HCT116 (cell line): ENCODE measurements around the gene AAK1. TPM values are rescaled to one million over a fixed set of nuclear protein-coding genes. Genes with fewer than 3 reads are reported as not detected.

ENCODE experiments used
- ATAC-seq: fragments of 200-7000 bp; cut with Tn5 transposase; 2 replicates; pipeline ENCODE4 v1.9.1; 2020; ENCODE audit warnings: mild to moderate bottlenecking, moderate library complexity
- BruUV-seq: library from RNA; stranded (reverse); fragments of 400-500 nt; replicated peaks from 2 replicates; lab custom pipeline; 2021; lab: Mats Ljungman, UMichigan
- CTCF ChIA-PET: fragments of 300-600 bp; sonication (Branson Sonifier 250); formaldehyde crosslinking; loops from one replicate; lab custom pipeline; 2021; ENCODE audit warnings: antibody characterized with exemption; lab: Charles Lee
- POLR2A ChIA-PET: fragments of 300-600, 350-600 bp; sonication (Branson Sonifier 250); formaldehyde crosslinking; loops from one replicate; lab custom pipeline; 2021; ENCODE audit warnings: antibody characterized with exemption; lab: Charles Lee
- RAD21 ChIA-PET, 2 experiments: fragments of 300-600 bp; sonication (Branson Sonifier 250); formaldehyde crosslinking; loops; one replicate each; lab custom pipeline; 2023; ENCODE audit warnings: low total read pairs in 2 of 2; ENCODE audit not compliant: uncharacterized antibody in 2 of 2, unreplicated experiment in 2 of 2, low non-redundant PET in 1 of 2; lab: Charles Lee
- DNase-seq: peaks from one replicate; pipeline ENCODE4 v3.0.0-alpha.2; 2010; ENCODE audit warnings: low read depth, low spot score
- H2AFZ ChIP-seq: fragments of 200-600 bp; shearing (Covaris generic), sonication (generic); 2 replicates; pipeline ENCODE4 v1.6.1; 2017; ENCODE audit warnings: low read depth, mixed run types, mixed read lengths, antibody characterized with exemption, low read length; ENCODE audit not compliant: poor library complexity, severe bottlenecking
- H3K27ac ChIP-seq: 2 replicates; pipeline ENCODE4 v1.5.1; 2012; ENCODE audit warnings: low read depth, low read length
- H3K27me3 ChIP-seq: fragments of 200-600 bp; sonication (generic); 2 replicates; pipeline ENCODE4 v1.6.1; 2016; ENCODE audit warnings: mixed run types, low read length, mixed read lengths; ENCODE audit not compliant: insufficient read depth
- H3K36me3 ChIP-seq, 2 experiments: fragments of 200-500 bp in 1 of 2; fragments of 200-600 bp in 1 of 2; sonication (Bioruptor generic) in 1 of 2; sonication (generic) in 1 of 2; 2 replicates each; pipeline versions ENCODE4 v1.5.1 to v1.6.1; 2014 to 2016; ENCODE audit warnings: low read length in 2 of 2, inconsistent platforms in 1 of 2, mixed read lengths in 1 of 2, mixed run types in 1 of 2; ENCODE audit not compliant: insufficient read depth in 2 of 2, control insufficient read depth in 1 of 2
- H3K4me1 ChIP-seq, 2 experiments: fragments of 200-600 bp in 1 of 2; sonication (generic) in 1 of 2; 2 replicates each; pipeline versions ENCODE4 v1.5.1 to v1.6.1; 2012 to 2017; ENCODE audit warnings: low read length in 2 of 2, inconsistent platforms in 1 of 2, mild to moderate bottlenecking in 1 of 2, mixed read lengths in 1 of 2, mixed run types in 1 of 2, moderate library complexity in 1 of 2; ENCODE audit not compliant: insufficient read depth in 2 of 2, control insufficient read depth in 1 of 2
- H3K4me2 ChIP-seq: fragments of 200-600 bp; sonication (generic); 2 replicates; pipeline ENCODE4 v1.6.1; 2017; ENCODE audit warnings: mixed run types, low read length, mixed read lengths
- H3K4me3 ChIP-seq, 2 experiments: fragments of 200-600 bp in 1 of 2; sonication (generic) in 1 of 2; replicated peaks in 1 of 2; 2 replicates each; pipeline ENCODE4 v1.5.1; 2011 to 2016; ENCODE audit warnings: low read length in 2 of 2, control low read depth in 1 of 2, low read depth in 1 of 2, mild to moderate bottlenecking in 1 of 2, mixed read lengths in 1 of 2, mixed run types in 1 of 2
- H3K79me2 ChIP-seq: fragments of 200-600 bp; sonication (generic); 2 replicates; pipeline ENCODE4 v1.6.1; 2017; ENCODE audit warnings: mild to moderate bottlenecking, mixed run types, low read length, moderate library complexity, mixed read lengths; ENCODE audit not compliant: insufficient read depth
- H3K9ac ChIP-seq: fragments of 200-600 bp; sonication (generic); 2 replicates; pipeline ENCODE4 v1.6.1; 2016; ENCODE audit warnings: low read length, mixed read lengths
- H3K9me2 ChIP-seq: fragments of 200-600 bp; sonication (generic), shearing (Covaris generic); 2 replicates; pipeline ENCODE4 v1.6.1; 2017; ENCODE audit warnings: mixed run types, mild to moderate bottlenecking, moderate library complexity; ENCODE audit not compliant: insufficient read depth
- H3K9me3 ChIP-seq, 2 experiments: fragments of 200-500 bp in 1 of 2; fragments of 200-600 bp in 1 of 2; sonication (Bioruptor generic) in 1 of 2; sonication (generic) in 1 of 2; 2 replicates each; pipeline ENCODE4 v1.6.1; 2014 to 2017; ENCODE audit warnings: low read length in 2 of 2, mixed read lengths in 2 of 2, inconsistent platforms in 1 of 2, low read depth in 1 of 2, mild to moderate bottlenecking in 1 of 2, mixed run types in 1 of 2, moderate library complexity in 1 of 2; ENCODE audit not compliant: control insufficient read depth in 1 of 2, insufficient read depth in 1 of 2
- H4K20me1 ChIP-seq: fragments of 200-600 bp; sonication (generic), shearing (Covaris generic); 2 replicates; pipeline ENCODE4 v1.6.1; 2017; ENCODE audit warnings: mixed run types, mild to moderate bottlenecking, moderate library complexity; ENCODE audit not compliant: insufficient read depth
- ATF3 ChIP-seq: IDR thresholded peaks from 2 replicates; pipeline ENCODE4 v1.6.1; 2012
- CBX3 ChIP-seq: IDR thresholded peaks from 2 replicates; pipeline ENCODE4 v1.6.1; 2012; ENCODE audit warnings: low read depth
- EGR1 ChIP-seq: IDR thresholded peaks from 2 replicates; pipeline ENCODE4 v1.6.1; 2012; ENCODE audit warnings: low read depth
- ELF1 ChIP-seq: IDR thresholded peaks from 2 replicates; pipeline ENCODE4 v1.6.1; 2012; ENCODE audit warnings: low read depth, borderline replicate concordance
- EZH2phosphoT487 ChIP-seq: fragments of 200-600 bp; IDR thresholded peaks from 2 replicates; pipeline ENCODE4 v1.6.1; 2018; ENCODE audit warnings: antibody characterized with exemption, borderline replicate concordance
- FOSL1 ChIP-seq: IDR thresholded peaks from 2 replicates; pipeline ENCODE4 v1.6.1; 2012; ENCODE audit warnings: low read depth
- JUND ChIP-seq: IDR thresholded peaks from 2 replicates; pipeline ENCODE4 v1.6.1; 2012
- POLR2A ChIP-seq: IDR thresholded peaks from 2 replicates; pipeline ENCODE4 v1.7.0; 2011; ENCODE audit warnings: borderline replicate concordance; ENCODE audit not compliant: insufficient read depth, insufficient read length; ENCODE audit errors: extremely low read depth
- POLR2AphosphoS5 ChIP-seq: IDR thresholded peaks from 2 replicates; pipeline ENCODE4 v1.6.1; 2011; ENCODE audit warnings: mild to moderate bottlenecking, low read depth, low read length, moderate library complexity
- RAD21 ChIP-seq: IDR thresholded peaks from 2 replicates; pipeline ENCODE4 v1.6.1; 2012; ENCODE audit warnings: low read depth, mild to moderate bottlenecking
- SIN3A ChIP-seq: IDR thresholded peaks from 2 replicates; pipeline ENCODE4 v1.6.1; 2012; ENCODE audit warnings: low read depth
- SP1 ChIP-seq: IDR thresholded peaks from 2 replicates; pipeline ENCODE4 v1.6.1; 2012; ENCODE audit warnings: low read depth
- SRF ChIP-seq: IDR thresholded peaks from 2 replicates; pipeline ENCODE4 v1.6.1; 2012; ENCODE audit warnings: low read depth
- TCF7L2 ChIP-seq: IDR thresholded peaks from 2 replicates; pipeline ENCODE4 v1.7.0; 2011; ENCODE audit warnings: borderline replicate concordance, inconsistent platforms; ENCODE audit not compliant: insufficient read depth, insufficient read length; ENCODE audit errors: extremely low read depth
- YY1 ChIP-seq: IDR thresholded peaks from 2 replicates; pipeline ENCODE4 v1.6.1; 2011; ENCODE audit warnings: low read length, low read depth, moderate library complexity, mild to moderate bottlenecking; ENCODE audit not compliant: insufficient replicate concordance; ENCODE audit errors: extremely low read depth
- ZBTB33 ChIP-seq: IDR thresholded peaks from 2 replicates; pipeline ENCODE4 v1.6.1; 2011; ENCODE audit warnings: mild to moderate bottlenecking, low read length, moderate library complexity; ENCODE audit not compliant: insufficient replicate concordance; ENCODE audit errors: extremely low read depth
- intact Hi-C: fragments of 100-400 bp; cut with micrococcal nuclease; formaldehyde crosslinking; loops from 2 replicates; pipeline ENCODE4 v1.10.0; 2022
- total RNA-seq: library from RNA; stranded (reverse); gene quantifications from one replicate; pipeline ENCODE4 v1.2.1, GENCODE V29; 2021; ENCODE audit not compliant: unreplicated experiment

Gene AAK1
- total RNA-seq, 1 experiment from 2014 or later = 32.0 TPM

GRCh38 chr2:69594341-69594740 lies 49.2 kb downstream of the AAK1 start:
- no peak overlapping the region for H3K4me2 ChIP-seq
- POLR2A ChIA-PET = no interaction called here
- H3K79me2 ChIP-seq = no peaks in the 10 kb centered on the region
- H3K36me3 ChIP-seq = no peaks in the 10 kb centered on the region
- H3K27me3 ChIP-seq = no peaks in the 10 kb centered on the region
- no peak for DNase-seq
- H3K4me1 ChIP-seq = no peaks in the 10 kb centered on the region
- no peak overlapping the region for H2AFZ ChIP-seq
- CTCF ChIA-PET = no interaction called here
- intact Hi-C loops = no loop called here
- H3K9me3 ChIP-seq = no peaks in the 10 kb centered on the region
- BruUV-seq = no TSS peak
- H4K20me1 ChIP-seq = no peaks in the 10 kb centered on the region
- TF ChIP-seq EZH2phosphoT487 (no peak), SP1 (no peak), POLR2AphosphoS5 (no peak), EGR1 (no peak), SRF (no peak), ELF1 (no peak), FOSL1 (no peak), TCF7L2 (no peak), YY1 (no peak), POLR2A (no peak), RAD21 (no peak), ZBTB33 (no peak), SIN3A (no peak), JUND (no peak), CBX3 (no peak), ATF3 (no peak)
- RAD21 ChIA-PET = no interaction called here
- H3K9ac ChIP-seq = no peak overlapping the region
- H3K9me2 ChIP-seq = no peaks in the 10 kb centered on the region
- no peak for ATAC-seq
- no peak overlapping the region for H3K27ac ChIP-seq
- H3K4me3 ChIP-seq = no peak overlapping the region
